ENCODE data around the gene NT5C2.

The NT5C2 gene

DNA sequence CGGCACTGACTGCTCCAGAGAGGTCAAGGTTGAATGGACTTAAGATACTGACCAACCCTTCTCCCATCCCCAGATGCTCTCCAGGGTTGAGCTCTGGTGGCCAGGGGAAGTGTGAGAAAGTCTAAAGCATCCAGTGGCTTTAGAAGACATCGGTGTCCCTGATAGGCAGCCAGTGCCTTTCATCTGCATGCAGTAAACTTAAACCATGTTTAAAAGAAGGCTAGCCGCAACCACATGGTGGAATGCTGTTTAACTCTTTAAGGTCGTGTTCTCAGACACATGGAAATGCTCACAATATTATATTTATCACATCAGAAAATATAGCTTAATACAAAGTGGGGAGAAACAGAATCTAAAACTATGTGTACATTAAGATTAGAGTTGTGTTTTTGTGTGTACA, 138.0 kb downstream of the NT5C2 start:
- no peak for DNase-seq (ENCODE audit: low spot score)

- DNase-seq (ENCODE audit: low spot score) = no peak
Observed at GRCh38 chr10:103054621-103055020, 138.5 kb downstream of the NT5C2 start.

DNA sequence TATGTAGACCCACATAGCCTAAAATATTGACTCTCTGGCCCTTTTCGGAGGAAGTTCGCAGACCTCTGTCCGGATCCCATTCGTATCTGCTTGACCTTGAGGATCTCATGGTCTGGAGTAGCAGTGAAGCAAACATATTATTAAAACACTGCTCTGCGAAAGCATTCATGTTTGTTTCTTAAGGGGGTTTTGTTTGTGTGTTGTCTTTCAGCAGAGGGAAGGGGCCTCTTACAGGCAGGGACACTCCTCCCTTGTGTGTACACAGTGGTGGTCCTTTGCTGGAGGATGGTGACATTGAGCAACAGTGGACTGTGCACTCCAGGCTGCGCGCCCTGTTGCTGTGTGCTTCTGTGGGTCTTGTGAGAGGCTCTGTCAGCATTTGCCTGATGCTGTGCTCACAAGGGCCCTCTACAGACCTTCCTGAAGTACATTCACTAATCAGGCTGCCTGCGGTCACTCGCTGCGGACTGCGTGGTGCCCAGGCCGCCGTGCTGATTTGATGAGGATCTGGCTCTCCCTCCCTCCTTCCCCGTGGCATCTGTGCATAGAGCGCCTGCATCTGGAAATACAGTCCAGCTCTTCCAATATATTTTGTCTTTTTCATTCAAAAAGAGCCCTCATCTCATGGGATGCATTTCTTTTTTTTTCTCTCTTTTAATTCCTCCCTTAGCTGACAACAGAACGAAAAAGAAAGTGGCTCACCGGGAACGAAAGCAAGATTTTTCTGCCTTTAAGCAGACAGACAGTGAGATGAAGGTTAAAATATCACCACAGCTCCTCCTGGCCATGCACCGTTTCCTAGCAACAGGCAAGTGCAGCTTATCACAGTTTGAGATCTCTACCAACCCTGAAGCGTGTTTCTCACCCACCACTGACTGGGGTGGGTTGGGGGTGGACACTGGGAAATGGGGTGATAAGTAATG, 139.2 kb downstream of the NT5C2 start:
- DNase-seq (ENCODE audit: low spot score) = peak; percentile 44

- DNase-seq (ENCODE audit: low spot score) = no peak
Observed at GRCh38 chr10:103049237-103049636, 143.8 kb downstream of the NT5C2 start.

- no peak for DNase-seq (ENCODE audit: low spot score)
Observed at GRCh38 chr10:103047381-103047780, 145.7 kb downstream of the NT5C2 start.

- DNase-seq (ENCODE audit: low spot score) = no peak
Observed at GRCh38 chr10:103045961-103046360, 147.1 kb downstream of the NT5C2 start.

- DNase-seq (ENCODE audit: low spot score) = no peak
Observed at GRCh38 chr10:103044942-103045489, 148.1 kb downstream of the NT5C2 start.

DNA sequence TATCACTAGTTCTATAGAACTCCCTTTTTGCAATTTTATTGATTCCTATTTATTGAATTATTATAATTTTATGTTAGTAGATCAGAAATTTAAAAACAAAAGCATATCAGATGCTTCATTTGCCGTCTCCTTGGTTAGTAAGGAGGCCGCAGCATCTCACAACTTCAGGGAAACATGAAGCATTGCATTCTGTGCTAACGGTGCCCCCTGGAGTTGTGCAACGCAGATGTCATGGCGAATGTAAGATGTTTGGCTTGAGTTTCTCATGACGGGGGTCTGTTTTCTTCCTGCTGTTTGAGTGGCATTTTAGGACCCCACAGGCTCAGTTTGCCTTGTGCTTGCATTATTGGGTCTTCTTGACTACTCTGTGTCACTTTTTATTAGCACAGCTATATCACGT, 150.2 kb downstream of the NT5C2 start:
- DNase-seq (ENCODE audit: low spot score) = no peak

GRCh38 chr10:103042129-103042528, 150.9 kb downstream of the NT5C2 start:
- DNase-seq (ENCODE audit: low spot score) = no peak

- DNase-seq (ENCODE audit: low spot score) = no peak
Observed at GRCh38 chr10:103041391-103041790, 151.7 kb downstream of the NT5C2 start.

- DNase-seq (ENCODE audit: low spot score) = peak; percentile 11
Observed at GRCh38 chr10:103040418-103040817, 152.7 kb downstream of the NT5C2 start.

DNA sequence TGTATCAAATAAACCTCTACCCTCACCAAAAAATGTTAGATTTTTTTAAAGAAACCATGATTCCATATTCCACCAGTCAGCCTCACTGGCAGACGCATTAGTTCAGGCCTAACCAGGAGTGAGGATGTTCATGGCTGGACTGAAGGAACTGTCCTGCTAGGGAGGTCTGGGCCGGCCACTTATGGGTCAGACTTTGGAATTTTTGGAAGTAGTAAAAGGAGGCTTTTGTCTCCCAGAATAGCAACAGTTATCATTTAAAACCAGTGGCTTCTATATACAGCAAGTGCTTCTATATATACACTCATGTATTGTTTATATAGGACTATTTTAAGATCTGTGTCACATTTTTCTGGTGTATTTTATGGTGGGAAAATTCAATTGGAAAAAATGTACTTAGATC, 154.5 kb downstream of the NT5C2 start:
- DNase-seq (ENCODE audit: low spot score) = no peak
